Right kidney (tissue), 1 donor: ENCODE measurements around the gene PATL2.
"Not testable (repeated sequence)": the region's sequence is repeated elsewhere in the genome, so short reads cannot be mapped to it uniquely, and the experiment has no call there.

ENCODE experiments used
- DNase-seq: peaks from one replicate; pipeline ENCODE4 v3.0.0-alpha.2; 2016

PATL2 gene

DNA sequence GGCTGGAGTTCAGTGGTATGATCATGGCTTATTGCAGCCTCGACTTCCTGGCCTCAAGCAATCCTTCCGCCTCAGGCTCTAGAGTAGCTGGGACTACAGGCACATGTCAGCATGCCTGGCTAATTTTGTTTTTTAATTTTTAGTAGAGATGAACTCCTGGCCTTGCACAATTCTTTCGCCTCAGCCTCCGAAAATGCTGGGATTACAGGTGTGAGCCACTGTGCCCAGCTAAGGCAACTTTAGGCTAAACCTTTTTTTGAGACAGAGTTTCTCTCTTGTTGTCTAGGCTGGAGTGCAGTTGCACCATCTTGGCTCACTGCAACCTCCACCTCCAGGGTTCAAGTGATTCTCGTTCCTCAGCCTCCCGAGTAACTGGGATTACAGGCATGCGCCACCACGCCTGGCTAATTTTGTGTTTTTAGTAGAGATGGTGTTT, 8.9 kb upstream of the PATL2 start:
- DNase-seq: not testable (repeated sequence)

DNA sequence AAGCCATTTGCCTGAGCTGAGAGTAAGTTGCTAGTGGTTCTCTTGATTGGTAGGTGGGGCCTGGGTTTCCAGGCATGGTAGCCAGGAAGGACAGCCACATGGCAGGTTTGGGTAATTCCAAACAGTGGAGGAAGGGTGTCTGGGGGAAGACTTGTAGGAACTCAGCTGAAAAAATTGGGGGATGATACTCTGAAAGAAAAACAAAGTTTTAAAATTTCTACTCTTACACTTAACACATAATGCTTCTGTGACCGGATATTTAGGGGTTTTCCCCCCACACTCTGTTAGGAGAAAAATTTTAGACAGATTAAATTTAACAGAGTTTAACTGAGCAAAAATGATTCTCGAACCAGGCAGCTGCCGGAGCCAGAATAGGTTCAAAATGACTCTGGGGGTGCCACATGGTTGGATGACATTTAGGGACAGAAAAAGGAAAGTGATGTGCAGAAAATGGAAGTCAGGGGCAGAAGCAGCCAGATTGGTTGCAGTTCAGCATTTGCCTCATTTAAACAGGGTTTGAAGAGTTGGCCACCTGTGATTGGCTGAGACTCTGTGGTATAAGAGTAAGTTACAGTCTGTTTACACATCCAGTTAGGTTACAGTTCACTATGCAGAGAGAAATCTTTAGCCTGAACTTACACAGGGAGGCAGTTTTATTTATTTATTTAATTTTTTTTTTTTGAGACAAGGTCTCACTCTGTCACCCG, 8.3 kb upstream of the PATL2 start:
- DNase-seq: no peak

DNA sequence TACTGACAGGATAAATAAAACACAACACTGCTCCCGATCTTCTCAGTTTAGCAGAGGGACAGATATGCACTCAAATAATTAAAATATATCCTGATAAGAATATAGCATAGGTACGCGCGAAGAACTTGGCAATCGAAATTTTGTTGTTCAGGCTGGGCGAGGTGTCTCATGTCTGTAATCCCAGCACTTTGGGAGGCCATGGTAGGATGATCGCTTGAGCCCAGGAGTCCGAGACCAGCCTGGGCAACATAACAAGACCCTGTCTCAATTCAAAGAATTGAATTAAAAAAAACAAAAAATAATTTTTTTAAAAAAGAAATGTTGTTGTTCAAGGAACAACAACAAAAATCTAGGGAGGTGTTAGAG, 7.8 kb upstream of the PATL2 start:
- no peak for DNase-seq

DNA sequence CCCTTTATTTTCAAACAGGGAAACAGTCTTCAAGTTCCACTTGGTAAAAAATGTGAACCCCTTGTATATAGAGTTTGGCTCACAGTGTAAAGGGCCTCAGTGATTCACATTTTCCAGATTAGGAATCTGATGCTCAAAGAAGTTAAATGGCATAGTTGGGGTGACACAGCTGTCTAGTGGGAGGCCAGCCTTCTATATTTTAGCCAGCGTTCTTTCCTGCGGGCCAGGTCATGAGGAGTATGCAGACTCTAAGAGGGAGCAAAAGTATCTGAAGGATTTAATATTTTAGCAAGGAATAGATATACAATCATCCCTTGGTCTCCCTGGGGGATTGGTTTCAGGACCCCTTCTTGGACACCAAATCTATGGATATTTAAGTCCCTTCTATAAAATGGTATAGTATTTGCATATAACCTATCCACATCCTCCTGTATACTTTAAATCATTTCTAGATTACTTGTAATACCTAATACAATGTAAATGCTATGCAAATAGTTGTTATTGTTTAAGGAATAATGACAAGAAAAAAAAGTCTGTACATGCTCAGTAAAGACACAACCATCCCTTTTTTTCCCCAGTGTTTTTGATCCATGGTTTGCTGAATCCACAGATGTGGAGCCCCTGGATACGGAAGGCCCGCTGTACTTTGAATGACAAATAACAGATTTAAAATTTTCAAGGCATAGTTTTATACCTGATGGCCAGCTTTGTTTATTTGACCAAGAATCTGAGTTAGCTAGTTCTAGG, 7.2 kb upstream of the PATL2 start:
- DNase-seq: no peak

DNA sequence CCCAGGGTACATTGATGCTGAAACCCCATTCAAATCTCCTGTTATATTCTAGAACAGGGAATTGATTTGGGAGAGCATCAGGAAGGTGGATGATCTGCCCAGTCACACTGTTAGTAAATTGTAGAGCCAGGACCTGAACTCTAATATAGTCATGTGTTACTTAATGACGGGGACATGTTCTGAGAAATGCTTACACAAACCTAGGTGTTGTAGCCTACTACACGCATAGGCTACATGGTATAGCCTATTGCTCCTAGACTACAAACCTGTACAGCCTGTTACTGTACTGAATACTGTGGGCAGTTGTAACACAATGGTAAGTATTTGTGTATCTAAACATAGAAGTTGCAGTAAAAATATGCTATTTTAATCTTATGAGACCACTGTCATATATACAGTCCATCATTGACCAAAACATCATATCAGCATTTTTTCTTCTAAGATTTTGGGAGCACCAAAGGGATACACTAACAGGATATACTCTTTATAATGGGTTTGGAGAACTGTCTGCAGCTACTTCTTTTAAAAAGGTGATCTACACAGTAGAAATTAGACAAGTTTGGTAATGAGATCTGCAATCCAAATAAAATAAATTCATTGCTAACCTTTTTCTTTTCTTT, 6.0 kb upstream of the PATL2 start:
- DNase-seq: no peak

DNA sequence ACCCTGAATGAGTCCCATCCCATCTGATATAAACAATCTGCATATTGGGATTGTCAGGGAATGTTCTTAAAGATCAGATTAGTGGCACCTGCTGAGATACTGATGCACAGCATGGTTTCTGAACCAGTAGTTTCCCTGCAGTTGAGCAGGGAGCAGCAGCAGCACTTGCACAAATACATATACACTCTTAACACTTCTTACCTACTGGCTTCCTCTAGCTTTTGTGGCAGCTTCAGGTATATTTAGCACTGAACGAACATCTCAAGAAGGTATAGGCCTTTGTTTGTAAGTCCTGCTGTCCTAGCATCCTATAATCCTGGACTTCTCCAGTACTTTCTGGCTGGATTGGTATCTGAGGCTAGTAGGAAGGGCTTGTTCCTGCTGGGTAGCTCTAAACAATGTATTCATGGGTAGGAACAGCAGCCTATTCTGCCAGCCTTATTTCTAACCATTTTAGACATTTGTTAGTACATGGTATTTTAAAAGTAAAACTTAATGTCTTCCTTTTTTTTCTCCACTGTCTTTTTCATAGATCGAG, 4.7 kb upstream of the PATL2 start:
- no peak for DNase-seq

DNA sequence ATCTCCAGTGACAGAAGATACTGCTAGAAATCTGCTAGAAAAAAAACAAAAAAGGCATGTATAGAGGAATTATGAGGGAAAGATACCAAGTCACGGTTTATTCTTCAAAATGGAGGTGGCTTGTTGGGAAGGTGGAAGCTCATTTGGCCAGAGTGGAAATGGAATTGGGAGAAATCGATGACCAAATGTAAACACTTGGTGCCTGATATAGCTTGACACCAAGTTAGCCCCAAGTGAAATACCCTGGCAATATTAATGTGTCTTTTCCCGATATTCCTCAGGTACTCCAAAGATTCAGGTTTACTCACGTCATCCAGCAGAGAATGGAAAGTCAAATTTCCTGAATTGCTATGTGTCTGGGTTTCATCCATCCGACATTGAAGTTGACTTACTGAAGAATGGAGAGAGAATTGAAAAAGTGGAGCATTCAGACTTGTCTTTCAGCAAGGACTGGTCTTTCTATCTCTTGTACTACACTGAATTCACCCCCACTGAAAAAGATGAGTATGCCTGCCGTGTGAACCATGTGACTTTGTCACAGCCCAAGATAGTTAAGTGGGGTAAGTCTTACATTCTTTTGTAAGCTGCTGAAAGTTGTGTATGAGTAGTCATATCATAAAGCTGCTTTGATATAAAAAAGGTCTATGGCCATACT, 4.1 kb upstream of the PATL2 start:
- DNase-seq: no peak

DNA sequence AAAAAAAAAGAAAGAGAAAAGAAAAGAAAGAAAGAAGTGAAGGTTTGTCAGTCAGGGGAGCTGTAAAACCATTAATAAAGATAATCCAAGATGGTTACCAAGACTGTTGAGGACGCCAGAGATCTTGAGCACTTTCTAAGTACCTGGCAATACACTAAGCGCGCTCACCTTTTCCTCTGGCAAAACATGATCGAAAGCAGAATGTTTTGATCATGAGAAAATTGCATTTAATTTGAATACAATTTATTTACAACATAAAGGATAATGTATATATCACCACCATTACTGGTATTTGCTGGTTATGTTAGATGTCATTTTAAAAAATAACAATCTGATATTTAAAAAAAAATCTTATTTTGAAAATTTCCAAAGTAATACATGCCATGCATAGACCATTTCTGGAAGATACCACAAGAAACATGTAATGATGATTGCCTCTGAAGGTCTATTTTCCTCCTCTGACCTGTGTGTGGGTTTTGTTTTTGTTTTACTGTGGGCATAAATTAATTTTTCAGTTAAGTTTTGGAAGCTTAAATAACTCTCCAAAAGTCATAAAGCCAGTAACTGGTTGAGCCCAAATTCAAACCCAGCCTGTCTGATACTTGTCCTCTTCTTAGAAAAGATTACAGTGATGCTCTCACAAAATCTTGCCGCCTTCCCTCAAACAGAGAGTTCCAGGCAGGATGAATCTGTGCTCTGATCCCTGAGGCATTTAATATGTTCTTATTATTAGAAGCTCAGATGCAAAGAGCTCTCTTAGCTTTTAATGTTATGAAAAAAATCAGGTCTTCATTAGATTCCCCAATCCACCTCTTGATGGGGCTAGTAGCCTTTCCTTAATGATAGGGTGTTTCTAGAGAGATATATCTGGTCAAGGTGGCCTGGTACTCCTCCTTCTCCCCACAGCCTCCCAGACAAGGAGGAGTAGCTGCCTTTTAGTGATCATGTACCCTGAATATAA, 2.2 kb upstream of the PATL2 start:
- DNase-seq: no peak

DNA sequence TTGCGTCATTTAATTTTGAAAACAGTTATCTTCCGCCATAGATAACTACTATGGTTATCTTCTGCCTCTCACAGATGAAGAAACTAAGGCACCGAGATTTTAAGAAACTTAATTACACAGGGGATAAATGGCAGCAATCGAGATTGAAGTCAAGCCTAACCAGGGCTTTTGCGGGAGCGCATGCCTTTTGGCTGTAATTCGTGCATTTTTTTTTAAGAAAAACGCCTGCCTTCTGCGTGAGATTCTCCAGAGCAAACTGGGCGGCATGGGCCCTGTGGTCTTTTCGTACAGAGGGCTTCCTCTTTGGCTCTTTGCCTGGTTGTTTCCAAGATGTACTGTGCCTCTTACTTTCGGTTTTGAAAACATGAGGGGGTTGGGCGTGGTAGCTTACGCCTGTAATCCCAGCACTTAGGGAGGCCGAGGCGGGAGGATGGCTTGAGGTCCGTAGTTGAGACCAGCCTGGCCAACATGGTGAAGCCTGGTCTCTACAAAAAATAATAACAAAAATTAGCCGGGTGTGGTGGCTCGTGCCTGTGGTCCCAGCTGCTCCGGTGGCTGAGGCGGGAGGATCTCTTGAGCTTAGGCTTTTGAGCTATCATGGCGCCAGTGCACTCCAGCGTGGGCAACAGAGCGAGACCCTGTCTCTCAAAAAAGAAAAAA, 1.4 kb upstream of the PATL2 start:
- DNase-seq: peak; percentile 53

DNA sequence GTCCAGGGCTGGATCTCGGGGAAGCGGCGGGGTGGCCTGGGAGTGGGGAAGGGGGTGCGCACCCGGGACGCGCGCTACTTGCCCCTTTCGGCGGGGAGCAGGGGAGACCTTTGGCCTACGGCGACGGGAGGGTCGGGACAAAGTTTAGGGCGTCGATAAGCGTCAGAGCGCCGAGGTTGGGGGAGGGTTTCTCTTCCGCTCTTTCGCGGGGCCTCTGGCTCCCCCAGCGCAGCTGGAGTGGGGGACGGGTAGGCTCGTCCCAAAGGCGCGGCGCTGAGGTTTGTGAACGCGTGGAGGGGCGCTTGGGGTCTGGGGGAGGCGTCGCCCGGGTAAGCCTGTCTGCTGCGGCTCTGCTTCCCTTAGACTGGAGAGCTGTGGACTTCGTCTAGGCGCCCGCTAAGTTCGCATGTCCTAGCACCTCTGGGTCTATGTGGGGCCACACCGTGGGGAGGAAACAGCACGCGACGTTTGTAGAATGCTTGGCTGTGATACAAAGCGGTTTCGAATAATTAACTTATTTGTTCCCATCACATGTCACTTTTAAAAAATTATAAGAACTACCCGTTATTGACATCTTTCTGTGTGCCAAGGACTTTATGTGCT, 721 bp upstream of the PATL2 start:
- DNase-seq: no peak

DNA sequence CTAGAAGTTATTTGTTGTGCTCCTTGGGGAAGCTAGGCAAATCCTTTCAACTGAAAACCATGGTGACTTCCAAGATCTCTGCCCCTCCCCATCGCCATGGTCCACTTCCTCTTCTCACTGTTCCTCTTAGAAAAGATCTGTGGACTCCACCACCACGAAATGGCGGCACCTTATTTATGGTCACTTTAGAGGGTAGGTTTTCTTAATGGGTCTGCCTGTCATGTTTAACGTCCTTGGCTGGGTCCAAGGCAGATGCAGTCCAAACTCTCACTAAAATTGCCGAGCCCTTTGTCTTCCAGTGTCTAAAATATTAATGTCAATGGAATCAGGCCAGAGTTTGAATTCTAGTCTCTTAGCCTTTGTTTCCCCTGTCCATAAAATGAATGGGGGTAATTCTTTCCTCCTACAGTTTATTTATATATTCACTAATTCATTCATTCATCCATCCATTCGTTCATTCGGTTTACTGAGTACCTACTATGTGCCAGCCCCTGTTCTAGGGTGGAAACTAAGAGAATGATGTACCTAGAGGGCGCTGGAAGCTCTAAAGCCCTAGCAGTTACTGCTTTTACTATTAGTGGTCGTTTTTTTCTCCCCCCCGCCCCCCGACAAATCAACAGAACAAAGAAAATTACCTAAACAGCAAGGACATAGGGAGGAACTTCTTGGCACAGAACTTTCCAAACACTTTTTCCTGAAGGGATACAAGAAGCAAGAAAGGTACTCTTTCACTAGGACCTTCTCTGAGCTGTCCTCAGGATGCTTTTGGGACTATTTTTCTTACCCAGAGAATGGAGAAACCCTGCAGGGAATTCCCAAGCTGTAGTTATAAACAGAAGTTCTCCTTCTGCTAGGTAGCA, 657 bp downstream of the PATL2 start:
- no peak for DNase-seq

DNA sequence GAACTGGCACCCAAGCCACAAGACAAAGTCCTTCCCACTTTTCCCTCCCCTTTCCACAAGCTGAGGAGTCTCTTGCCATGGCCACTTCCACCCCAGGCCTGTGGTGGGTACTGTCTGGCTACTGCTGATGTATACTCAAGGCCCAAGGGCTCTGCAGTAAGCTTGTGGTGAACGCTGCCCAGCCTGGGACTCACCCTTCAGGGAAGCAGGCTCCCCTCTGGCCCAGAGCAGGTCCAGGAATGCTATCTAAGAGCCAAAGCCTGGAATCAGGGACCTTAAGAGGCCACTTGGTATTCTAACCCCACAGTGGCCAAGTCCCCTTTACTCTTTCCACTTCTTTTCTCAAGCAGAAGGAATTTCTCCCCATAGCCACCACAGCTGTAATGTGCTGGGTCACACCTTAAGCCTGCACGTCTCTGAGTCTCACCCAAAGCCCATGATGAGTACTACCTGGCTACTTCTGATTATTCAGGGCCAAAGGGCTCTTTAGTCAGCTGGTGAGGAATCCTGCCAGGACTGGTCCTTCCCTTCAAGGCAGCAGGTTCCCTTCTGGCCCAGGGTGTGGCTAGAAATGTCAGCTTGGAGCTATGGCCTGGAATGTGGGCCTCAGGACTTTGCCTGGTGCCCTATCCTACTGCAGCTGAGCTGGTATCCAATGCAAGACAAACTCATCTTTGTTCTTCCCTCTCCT, 4.0 kb downstream of the PATL2 start:
- DNase-seq: no peak

DNA sequence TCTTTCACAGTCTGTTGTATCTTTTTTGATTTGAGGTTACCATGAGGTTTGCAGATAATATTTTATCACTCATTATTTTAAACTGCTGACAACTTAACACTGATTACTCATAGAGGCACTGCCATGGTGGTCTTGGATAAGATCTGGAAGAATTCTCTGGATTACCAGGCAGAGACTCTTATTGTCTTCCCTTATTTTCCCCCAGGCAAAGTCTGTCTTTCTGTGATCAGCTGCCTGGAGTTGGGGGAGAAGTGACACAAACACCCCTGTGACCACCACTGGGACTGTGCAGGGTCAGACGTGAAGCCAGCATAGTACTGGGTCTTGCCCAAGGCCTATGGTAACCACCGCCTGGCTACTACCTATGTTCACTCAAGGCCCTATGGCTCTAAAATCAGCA, 4.7 kb downstream of the PATL2 start:
- DNase-seq: no peak

DNA sequence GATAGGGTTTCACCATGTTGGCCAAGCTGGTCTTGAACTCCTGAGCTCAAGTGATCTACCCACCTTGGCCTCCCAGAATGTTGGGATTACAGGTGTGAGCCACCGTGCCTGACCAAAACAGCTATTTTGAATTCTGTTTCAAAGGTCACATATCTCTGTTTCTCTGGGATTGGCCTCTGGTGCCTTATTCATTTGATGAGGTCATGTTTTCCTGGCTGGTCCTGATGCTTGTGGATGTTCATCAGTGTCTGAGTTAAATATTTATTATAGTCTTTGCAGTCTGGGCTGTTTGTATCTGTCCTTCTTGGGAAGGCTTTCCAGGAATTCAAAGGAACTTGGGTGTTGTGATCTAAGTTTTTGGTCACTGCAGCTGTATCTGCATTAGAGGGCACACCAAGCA, 5.1 kb downstream of the PATL2 start:
- no peak for DNase-seq

DNA sequence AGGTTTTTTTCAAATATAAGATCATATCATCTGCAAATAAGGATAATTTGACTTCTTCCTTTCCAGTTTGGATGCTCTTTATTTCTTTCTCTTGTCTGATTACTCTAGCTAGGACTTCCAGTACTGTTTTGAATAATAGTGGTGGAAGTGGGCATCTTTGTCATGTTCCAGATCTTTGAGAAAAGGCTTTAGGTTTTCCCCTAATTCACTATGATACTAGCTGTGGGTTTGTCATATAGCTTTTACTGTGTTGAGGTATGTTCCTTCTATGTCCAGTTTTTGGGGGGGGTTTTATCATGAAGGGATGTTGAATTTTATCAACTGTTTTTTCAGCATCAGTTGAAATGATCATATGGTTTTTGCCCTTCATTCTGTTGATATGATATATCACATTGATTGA, 10.4 kb downstream of the PATL2 start:
- not testable (repeated sequence) for DNase-seq

DNA sequence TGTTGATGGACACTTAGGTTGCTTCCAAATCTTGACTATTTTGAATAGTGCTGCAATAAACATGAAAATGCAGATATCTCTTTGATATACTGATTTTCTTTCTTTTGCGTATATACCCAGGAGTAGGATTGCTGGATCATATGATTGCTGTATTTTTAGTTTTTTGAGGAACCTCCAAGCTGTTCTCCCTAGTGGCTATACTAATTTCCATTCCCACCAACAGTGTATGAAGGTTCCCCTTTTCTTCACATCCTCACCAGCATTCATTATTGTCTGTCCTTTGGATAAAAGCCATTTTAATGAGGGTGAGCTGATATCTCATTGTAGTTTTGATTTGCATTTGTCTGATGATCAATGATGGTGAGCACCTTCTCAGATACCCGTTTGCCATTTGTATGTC, 12.5 kb downstream of the PATL2 start:
- DNase-seq: no peak

DNA sequence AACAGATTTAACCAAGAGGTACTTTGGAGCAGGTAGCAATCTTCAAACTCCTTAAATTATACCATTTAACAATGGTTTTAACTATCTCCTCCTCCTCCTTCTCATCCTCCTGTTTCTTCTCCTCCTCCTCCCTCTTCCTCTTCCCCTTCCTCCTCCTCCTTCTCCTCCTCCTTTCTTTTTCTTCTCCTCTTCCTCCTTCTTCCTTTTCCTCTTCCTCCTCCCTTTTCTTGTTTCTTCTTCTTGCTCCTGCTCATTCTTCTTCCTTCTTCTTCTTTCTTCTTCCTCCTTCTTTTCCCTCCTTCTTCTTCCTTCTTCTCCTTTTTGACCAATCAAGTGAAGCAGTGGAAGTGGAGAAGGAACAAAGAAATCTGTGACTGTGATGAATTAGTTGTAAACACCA, 14.1 kb downstream of the PATL2 start:
- no peak for DNase-seq

DNA sequence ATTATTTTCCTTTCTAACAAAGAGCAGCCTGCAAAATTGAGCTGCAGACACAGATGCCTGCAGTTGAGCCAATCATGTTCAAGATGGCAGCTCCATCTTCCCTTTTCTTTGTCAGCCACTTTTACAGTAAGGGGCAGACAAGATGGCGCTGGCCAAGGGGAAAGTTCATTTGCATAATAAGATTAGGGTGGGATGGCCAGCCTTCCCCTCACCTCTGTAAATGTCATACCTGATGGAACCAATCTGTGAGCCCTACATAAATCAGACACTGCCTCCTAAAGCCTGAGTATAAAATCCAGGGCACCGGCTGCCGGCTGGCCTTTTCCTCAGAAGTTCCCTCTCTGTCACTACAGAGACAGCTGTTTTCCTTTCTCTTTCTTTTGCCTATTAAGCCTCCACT, 15.8 kb downstream of the PATL2 start:
- peak; percentile 43 for DNase-seq

DNA sequence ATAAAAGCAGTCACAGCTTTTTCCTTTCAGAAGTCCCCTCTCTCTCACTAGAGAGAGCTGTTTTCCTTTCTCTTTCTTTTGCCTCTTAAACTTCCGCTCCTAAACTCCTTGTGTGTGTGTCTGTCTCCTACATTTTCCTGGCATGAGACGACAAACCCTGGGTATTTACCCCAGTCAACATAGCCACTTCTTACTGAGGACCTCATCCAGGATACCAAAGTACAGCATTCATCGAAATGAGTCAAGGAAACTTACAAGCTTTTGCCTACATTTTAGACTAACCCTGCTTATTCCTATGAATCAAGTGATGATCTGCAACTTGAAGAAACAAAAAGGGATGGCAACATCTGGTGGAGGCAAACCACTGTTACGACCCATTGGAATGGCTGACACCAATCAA, 16.7 kb downstream of the PATL2 start:
- DNase-seq: no peak
